Fibroblast of skin of right biceps (primary cell): Measurements from ENCODE around the gene CATSPERZ.
"Not testable (repeated sequence)": the region's sequence is repeated elsewhere in the genome, so short reads cannot be mapped to it uniquely, and the experiment has no call there.

Experiments
- DNase-seq: peaks from one replicate; pipeline ENCODE4 v3.0.0-alpha.2; 2013

Gene CATSPERZ

DNA sequence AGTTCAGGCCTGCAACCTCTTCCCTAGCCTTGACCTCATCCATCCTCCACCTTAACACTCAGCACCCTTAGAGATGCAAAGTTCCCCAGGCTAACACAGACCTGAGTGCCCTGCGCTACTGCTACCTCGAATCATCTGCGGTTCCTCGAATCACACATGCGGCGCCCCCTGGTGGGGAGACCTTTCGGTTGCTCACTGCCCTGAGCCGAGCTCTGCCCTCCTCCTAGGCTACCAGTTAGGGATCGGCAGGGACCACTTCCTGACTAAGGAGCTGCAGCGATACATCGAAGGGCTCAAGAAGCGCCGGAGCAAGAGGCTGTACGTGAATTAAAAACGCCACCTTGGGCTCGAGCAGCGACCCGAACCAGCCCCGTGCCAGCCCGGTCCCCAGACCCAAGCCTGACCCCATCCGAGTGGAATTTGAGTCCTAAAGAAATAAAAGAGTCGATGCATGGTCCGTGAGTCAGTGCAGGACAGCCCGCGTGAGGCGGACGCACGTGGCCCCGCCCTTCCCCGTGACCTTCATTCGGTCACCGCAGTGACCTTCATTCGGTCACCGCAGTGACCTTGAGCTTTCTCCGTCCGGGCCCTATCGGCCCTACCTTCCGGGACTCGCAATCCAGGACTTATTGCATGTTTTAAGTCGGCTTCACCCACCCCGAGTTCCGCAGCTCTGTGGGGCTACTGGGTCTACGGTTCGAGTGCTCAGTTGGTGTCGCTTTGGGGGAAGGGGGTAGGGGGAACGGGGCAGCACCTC lies 4.3 kb downstream of the CATSPERZ start:
- peak; percentile 86 for DNase-seq

- DNase-seq, result peak; percentile 97
Observed at GRCh38 chr11:64305075-64305690, 5.0 kb downstream of the CATSPERZ start, which contains the start of gene ESRRA. Gene ESRRA (plus strand): TSS chr11:64305524. CDS start chr11:64307180, 1,656 bp downstream.

DNA sequence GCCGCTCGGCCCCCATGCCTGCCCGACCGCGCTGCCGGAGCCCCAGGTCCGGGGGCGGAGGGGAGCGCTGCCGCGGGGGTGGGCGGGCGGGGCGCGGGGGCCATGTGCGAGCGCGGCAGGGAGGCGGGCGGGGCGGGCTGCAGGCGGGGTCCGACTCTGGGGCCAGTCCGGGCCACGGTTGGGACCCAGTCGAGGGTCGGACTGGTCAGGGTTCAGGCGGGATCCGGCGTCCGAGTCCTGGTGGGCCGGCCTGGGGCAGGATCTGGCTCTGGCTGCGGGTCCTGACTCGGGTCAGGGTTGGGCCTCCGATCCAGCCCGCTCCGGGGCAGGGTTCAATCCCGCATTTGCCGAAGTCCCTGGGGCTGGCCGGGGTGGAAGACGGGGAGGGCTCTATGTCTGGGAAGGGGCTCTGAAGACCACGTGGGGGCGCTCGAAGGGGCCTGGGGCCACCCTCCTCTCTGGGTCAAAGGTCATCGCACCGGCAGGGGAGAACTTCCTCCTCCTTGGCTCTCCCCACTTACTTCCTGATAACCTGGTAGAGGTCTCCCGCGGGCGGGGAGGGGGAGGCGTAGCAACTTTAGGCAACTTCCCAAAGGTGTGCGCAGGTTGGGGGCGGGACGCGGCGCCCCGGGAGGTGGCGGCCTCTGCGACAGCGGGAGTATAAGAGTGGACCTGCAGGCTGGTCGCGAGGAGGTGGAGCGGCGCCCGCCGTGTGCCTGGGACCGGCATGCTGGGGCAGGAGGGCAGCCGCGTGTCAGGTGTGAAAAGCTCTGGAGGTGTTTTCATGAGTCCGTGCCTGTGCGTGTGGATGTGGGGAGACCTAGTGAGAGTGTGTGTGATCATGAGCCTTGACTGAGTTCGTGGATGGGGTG lies 5.8 kb downstream of the CATSPERZ start:
- peak; percentile 58 for DNase-seq

DNA sequence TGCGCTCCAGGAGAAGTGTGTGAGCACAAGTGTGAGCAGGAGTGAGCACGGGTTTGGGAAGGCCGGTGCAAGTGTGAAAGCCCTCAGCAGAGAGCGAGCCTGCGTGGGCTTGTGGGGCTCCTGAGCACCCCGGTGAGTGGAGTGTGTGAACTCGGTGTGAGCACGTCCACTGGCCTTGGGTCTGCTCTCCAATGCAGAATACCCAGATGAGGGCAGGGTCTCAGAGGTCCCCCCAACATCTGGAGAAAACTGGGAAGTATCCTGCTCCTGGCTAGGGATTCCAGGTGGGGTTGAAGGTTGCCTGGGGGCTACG lies 6.4 kb downstream of the CATSPERZ start:
- DNase-seq, result no peak

DNA sequence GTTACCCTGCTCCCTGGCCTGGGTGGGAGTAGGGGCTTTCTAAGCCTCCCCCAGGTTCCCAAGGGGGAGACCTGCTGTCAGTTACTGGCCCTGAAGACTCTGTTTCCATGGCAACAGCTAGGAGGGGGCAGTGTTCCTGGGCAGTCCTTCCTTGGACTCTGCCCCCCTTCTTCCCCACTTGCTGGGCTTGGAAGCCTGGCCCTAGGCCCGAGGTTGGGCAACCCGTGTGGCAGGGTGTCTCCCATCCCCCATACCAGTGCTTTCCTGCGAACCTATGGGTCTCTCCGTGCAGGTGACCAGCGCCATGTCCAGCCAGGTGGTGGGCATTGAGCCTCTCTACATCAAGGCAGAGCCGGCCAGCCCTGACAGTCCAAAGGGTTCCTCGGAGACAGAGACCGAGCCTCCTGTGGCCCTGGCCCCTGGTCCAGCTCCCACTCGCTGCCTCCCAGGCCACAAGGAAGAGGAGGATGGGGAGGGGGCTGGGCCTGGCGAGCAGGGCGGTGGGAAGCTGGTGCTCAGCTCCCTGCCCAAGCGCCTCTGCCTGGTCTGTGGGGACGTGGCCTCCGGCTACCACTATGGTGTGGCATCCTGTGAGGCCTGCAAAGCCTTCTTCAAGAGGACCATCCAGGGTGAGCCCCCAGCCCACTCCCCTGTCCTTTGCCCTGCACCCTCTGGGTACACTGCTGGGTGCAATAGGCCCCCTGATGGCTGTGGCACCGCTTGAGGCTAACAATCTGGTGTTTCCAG lies 6.9 kb downstream of the CATSPERZ start:
- no peak for DNase-seq

GRCh38 chr11:64307795-64308194 lies 7.6 kb downstream of the CATSPERZ start:
- not testable (repeated sequence) for DNase-seq

DNA sequence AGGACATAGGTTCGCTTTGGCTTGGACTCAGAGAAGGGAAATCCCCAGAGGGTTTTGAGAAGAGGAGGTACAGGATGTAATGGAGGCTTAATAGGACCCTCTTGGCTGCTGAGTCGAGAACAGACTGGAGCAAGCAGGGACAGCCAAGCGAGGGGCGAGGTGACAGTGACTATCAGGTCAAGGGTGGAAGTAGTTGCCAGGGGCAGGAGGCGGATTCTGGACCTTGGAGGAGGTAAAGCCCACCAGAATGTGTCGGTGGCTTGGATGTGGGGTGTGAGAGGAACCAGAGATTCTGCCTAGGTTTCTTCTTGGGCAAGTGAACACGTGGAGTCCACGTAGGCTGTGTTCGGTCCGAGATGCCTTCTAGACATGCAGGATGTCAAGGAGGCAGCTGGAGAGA lies 12.8 kb downstream of the CATSPERZ start:
- DNase-seq, result no peak

GRCh38 chr11:64313491-64314145 lies 13.5 kb downstream of the CATSPERZ start:
- DNase-seq, result no peak

GRCh38 chr11:64314146-64314804 lies 14.1 kb downstream of the CATSPERZ start:
- no peak for DNase-seq

GRCh38 chr11:64314805-64315561 lies 14.8 kb downstream of the CATSPERZ start:
- DNase-seq, result no peak

- DNase-seq, result not testable (repeated sequence)
Observed at GRCh38 chr11:64315667-64316526, 15.7 kb downstream of the CATSPERZ start.

- no peak for DNase-seq
Observed at GRCh38 chr11:64316672-64317324, 16.6 kb downstream of the CATSPERZ start.

- DNase-seq, result peak; percentile 97
Observed at GRCh38 chr11:64317325-64317960, 17.3 kb downstream of the CATSPERZ start, which contains the start of gene TRMT112. Gene TRMT112 (minus strand): TSS chr11:64317559. CDS start chr11:64317526, 33 bp downstream.

DNA sequence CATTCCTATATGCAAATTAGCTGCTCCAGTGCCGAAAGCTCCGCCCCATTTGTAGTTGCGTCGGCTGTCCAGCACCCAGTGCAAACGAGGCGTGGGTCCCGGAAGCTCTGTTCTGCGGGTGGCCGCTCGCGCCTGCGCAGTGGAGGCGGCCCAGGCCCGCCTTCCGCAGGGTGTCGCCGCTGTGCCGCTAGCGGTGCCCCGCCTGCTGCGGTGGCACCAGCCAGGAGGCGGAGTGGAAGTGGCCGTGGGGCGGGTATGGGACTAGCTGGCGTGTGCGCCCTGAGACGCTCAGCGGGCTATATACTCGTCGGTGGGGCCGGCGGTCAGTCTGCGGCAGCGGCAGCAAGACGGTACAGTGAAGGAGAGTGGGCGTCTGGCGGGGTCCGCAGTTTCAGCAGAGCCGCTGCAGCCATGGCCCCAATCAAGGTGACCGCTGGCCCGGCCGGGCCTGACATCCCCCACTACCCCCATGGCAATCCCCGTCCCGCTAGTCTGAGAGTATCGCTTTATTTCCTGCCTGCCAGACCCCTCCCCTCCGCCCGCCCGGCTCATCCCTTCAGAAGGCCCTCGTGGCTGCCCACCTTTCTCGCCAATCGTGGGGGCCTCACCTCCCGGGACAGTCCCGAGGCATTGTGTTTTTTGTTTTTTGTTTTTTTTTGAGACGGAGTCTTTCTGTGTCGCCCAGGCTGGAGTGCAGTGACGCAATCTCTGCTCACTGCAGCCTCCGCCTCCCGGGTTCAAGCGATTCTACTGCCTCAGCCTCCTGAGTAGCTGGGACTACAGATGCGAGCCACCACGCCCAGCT lies 18.0 kb downstream of the CATSPERZ start, which contains the start of gene PRDX5:
Gene PRDX5 (plus strand): TSS at position 161 of the 805 bp plus-strand sequence. CDS start 95 bp downstream, at position 256.
- DNase-seq, result peak; percentile 96

- DNase-seq, result no peak
Observed at GRCh38 chr11:64318766-64319761, 18.9 kb downstream of the CATSPERZ start.

DNA sequence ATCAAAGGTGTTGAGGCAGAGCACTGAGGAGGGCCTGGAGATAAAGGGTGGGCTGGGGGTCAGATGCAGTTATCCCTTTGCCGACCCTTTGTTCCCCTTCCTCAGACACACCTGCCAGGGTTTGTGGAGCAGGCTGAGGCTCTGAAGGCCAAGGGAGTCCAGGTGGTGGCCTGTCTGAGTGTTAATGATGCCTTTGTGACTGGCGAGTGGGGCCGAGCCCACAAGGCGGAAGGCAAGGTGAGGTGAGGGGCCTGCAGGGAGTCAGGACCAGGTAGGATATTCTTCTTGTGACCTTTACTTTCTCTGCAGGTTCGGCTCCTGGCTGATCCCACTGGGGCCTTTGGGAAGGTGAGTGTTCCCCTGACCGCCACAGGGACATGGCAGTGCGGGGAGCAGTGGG lies 20.4 kb downstream of the CATSPERZ start:
- no peak for DNase-seq
